ENCODE results near the gene SMIM12. TPM values are rescaled to one million over a fixed set of nuclear protein-coding genes. Genes with fewer than 3 reads are reported as not detected.
A peak's percentile ranks its signal among the peaks of the same experiment; 100 is the strongest.

The SMIM12 gene
- polyA plus RNA-seq, 2 of the 4 experiments (the other 2 are of a cell fraction) = 35.8 to 37.5 TPM

GRCh38 chr1:34856697-34857096 is 2.9 kb downstream of the SMIM12 start:
- peaks cover 10% of the 10 kb centered on the region; the same call in 2 of the 3 replicates for H3K4me1 ChIP-seq
- WGBS (ENCODE audit: missing lambda C conversion rate) = 91% methylated on average over 6 of the region's 6 CpGs
- no peaks in the 10 kb centered on the region for H3K9me3 ChIP-seq
- no peak for ATAC-seq
- no peak overlapping the region for H3K4me2 ChIP-seq
- no peak for DNase-seq (ENCODE audit: low read depth in 1 of 2, low spot score in 1 of 2)
- no peak overlapping the region for H3K27ac ChIP-seq
- TF ChIP-seq ESRRA (IDR thresholded peaks at IDR 0.05; ENCODE audit: borderline replicate concordance, low read length) (no peak), MAFK (IDR thresholded peaks at IDR 0.05; ENCODE audit: partially characterized antibody) (peak; percentile 58)
- CTCF ChIA-PET = interaction anchor here (1.2 kb wide), 2 partner anchors 10 to 22 kb away, joined by 3 read pairs; no protein-coding TSS in a partner anchor
- POLR2A ChIA-PET = no interaction called here
- no peak for FAIRE-seq
- no peak overlapping the region for H3K4me3 ChIP-seq

DNA sequence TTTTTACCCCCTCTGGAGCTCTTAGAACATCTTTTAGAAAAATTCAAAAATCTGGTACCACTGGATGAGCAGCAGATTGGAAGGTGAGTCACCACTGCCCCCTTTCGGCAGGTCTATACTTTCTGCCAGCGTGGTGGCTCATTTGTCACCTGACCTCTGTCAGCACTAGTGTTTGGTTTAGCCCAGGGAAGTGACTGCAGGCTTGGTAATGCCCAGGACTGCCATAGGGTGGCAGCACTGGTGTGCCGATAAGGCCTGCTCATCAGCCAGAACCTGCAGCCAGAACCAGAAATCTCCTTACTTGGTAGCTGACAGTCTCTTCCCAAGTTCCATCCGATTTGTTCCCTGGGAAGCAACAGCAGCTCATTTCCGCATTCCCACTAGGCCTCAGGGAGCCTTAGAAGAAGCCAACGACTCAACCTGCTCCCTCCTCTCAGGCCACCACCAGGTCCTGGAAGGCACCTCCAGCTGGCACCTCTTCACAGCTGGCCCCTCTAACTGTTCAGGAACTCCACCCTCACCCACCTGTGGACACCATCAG is 6.8 kb downstream of the SMIM12 start:
- DNase-seq (ENCODE audit: low read depth in 1 of 2, low spot score in 1 of 2) (peak; percentile 86 to 93), FAIRE-seq (no peak), ATAC-seq (peak; percentile 99 to 100)
- Histone ChIP-seq H3K9me3 (no peaks in the 10 kb centered on the region), H3K4me3 (no peak overlapping the region), H3K27ac (no peak overlapping the region), H3K4me2 (no peak overlapping the region), H3K4me1 (no peaks in the 10 kb centered on the region)
- WGBS (ENCODE audit: missing lambda C conversion rate) = 16% methylated on average over 5 of the region's 6 CpGs
- ChIA-PET POLR2A (no interaction called here), CTCF (interaction anchor here (0.6 to 4.5 kb wide), 30 partner anchors 8 to 921 kb away, joined by 3 to 45 read pairs (median 5); partner anchors contain the start of gene GJB4)
- peak; percentile 66 to 68 for TF ChIP-seq RAD21 (conservative IDR thresholded peaks at IDR 0.05 in 1 of 2, IDR thresholded peaks at IDR 0.05 in 1 of 2)
- no peak for TF ChIP-seq CHD2 (IDR thresholded peaks at IDR 0.05; ENCODE audit: low read length, partially characterized antibody)
- no peak for TF ChIP-seq RARB (CRISPR knock-in tag; IDR thresholded peaks at IDR 0.05)
- no peak for TF ChIP-seq FOSL2 (IDR thresholded peaks at IDR 0.05)
- peak; percentile 32; the same call in 1 of the 2 replicates for TF ChIP-seq FOSL2 (CRISPR knock-in tag; IDR thresholded peaks at IDR 0.05)
- peak; percentile 55 for TF ChIP-seq SMC3 (IDR thresholded peaks at IDR 0.05)
- TF ChIP-seq, protein P1, sequence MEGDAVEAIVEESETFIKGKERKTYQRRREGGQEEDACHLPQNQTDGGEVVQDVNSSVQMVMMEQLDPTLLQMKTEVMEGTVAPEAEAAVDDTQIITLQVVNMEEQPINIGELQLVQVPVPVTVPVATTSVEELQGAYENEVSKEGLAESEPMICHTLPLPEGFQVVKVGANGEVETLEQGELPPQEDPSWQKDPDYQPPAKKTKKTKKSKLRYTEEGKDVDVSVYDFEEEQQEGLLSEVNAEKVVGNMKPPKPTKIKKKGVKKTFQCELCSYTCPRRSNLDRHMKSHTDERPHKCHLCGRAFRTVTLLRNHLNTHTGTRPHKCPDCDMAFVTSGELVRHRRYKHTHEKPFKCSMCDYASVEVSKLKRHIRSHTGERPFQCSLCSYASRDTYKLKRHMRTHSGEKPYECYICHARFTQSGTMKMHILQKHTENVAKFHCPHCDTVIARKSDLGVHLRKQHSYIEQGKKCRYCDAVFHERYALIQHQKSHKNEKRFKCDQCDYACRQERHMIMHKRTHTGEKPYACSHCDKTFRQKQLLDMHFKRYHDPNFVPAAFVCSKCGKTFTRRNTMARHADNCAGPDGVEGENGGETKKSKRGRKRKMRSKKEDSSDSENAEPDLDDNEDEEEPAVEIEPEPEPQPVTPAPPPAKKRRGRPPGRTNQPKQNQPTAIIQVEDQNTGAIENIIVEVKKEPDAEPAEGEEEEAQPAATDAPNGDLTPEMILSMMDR (IDR thresholded peaks at IDR 0.05) = peak; percentile 82
- peak; percentile 71 for TF ChIP-seq USF2 (IDR thresholded peaks at IDR 0.05)
- TF ChIP-seq, protein P2, sequence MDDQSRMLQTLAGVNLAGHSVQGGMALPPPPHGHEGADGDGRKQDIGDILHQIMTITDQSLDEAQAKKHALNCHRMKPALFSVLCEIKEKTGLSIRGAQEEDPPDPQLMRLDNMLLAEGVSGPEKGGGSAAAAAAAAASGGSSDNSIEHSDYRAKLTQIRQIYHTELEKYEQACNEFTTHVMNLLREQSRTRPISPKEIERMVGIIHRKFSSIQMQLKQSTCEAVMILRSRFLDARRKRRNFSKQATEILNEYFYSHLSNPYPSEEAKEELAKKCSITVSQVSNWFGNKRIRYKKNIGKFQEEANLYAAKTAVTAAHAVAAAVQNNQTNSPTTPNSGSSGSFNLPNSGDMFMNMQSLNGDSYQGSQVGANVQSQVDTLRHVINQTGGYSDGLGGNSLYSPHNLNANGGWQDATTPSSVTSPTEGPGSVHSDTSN (IDR thresholded peaks at IDR 0.05) = no peak
- TF ChIP-seq ZFP36 (IDR thresholded peaks at IDR 0.05; ENCODE audit: borderline replicate concordance, partially characterized antibody) = peak; percentile 29
- peak; percentile 41; the same call in 1 of the 2 replicates for TF ChIP-seq MAX (IDR thresholded peaks at IDR 0.05)
- no peak for TF ChIP-seq FOXS1 (CRISPR knock-in tag; IDR thresholded peaks at IDR 0.05)
- no peak for TF ChIP-seq ZSCAN20 (CRISPR knock-in tag; IDR thresholded peaks at IDR 0.05)

- Histone ChIP-seq H3K4me2 (no peak overlapping the region), H3K4me3 (no peak overlapping the region), H3K4me1 (no peaks in the 10 kb centered on the region), H3K27ac (no peak overlapping the region), H3K9me3 (no peaks in the 10 kb centered on the region)
- FAIRE-seq (no peak), DNase-seq (ENCODE audit: low read depth in 1 of 2, low spot score in 1 of 2) (no peak), ATAC-seq (no peak)
- WGBS (ENCODE audit: missing lambda C conversion rate) = 86% methylated on average over 12 of the region's 13 CpGs
- ChIA-PET POLR2A (no interaction called here), CTCF (interaction anchor here (1.0 to 4.5 kb wide), 12 partner anchors 7 to 92 kb away, joined by 3 to 45 read pairs (median 8); partner anchors contain the start of gene GJB4)
- TF ChIP-seq BHLHE40 (IDR thresholded peaks at IDR 0.05; ENCODE audit: low read depth, low read length) = no peak
- TF ChIP-seq ZNF302 (CRISPR knock-in tag; IDR thresholded peaks at IDR 0.05) = no peak
- TF ChIP-seq, protein P1 (IDR thresholded peaks at IDR 0.05) = no peak
- no peak for TF ChIP-seq ESRRA (IDR thresholded peaks at IDR 0.05; ENCODE audit: borderline replicate concordance, low read length)
- no peak for TF ChIP-seq NFE2L2 (conservative IDR thresholded peaks at IDR 0.05; ENCODE audit: low read length)
- no peak for TF ChIP-seq CHD4 (IDR thresholded peaks at IDR 0.05; ENCODE audit: borderline replicate concordance)
- no peak for TF ChIP-seq JUNB (IDR thresholded peaks at IDR 0.05)
- no peak for TF ChIP-seq RARB (CRISPR knock-in tag; IDR thresholded peaks at IDR 0.05)
- TF ChIP-seq GATA3 (IDR thresholded peaks at IDR 0.05; ENCODE audit: borderline replicate concordance) = no peak
- TF ChIP-seq, protein P3, sequence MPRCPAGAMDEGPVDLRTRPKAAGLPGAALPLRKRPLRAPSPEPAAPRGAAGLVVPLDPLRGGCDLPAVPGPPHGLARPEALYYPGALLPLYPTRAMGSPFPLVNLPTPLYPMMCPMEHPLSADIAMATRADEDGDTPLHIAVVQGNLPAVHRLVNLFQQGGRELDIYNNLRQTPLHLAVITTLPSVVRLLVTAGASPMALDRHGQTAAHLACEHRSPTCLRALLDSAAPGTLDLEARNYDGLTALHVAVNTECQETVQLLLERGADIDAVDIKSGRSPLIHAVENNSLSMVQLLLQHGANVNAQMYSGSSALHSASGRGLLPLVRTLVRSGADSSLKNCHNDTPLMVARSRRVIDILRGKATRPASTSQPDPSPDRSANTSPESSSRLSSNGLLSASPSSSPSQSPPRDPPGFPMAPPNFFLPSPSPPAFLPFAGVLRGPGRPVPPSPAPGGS (IDR thresholded peaks at IDR 0.05) = no peak
- TF ChIP-seq TP53 (CRISPR knock-in tag; IDR thresholded peaks at IDR 0.05) = no peak
- TF ChIP-seq RAD21 (conservative IDR thresholded peaks at IDR 0.05 in 1 of 2, IDR thresholded peaks at IDR 0.05 in 1 of 2) = no peak
- no peak for TF ChIP-seq HOXA7 (CRISPR knock-in tag; IDR thresholded peaks at IDR 0.05)
- TF ChIP-seq ZSCAN20 (CRISPR knock-in tag; IDR thresholded peaks at IDR 0.05) = no peak
- no peak for TF ChIP-seq CBX8 (IDR thresholded peaks at IDR 0.05)
- TF ChIP-seq SREBF2 (IDR thresholded peaks at IDR 0.05) = no peak
Observed at GRCh38 chr1:34851431-34852105, 8.0 kb downstream of the SMIM12 start.
